Measurements from ENCODE around the gene PTH2. TPM values are rescaled to one million over a fixed set of nuclear protein-coding genes. Genes with fewer than 3 reads are reported as not detected.

PTH2 gene
- total RNA-seq, 2 donors from 2014 or later = not detected

GRCh38 chr19:49403404-49404187, 19.6 kb downstream of the PTH2 start:
- Mint-ChIP-seq H3K4me1 (ENCODE audit: low read depth in 2 of 2) (no peaks in the 10 kb centered on the region), H3K4me3 (no peak overlapping the region), H3K9me3 (no peaks in the 10 kb centered on the region), H3K27me3 (peaks cover 0 to 3% of the 10 kb centered on the region in 2 donors), H3K36me3 (no peaks in the 10 kb centered on the region), H3K27ac (no peak overlapping the region)
- ATAC-seq (no peak), DNase-seq (ENCODE audit: low spot score) (no peak)

- ATAC-seq (no peak), DNase-seq (ENCODE audit: low spot score) (no peak)
- Mint-ChIP-seq H3K27me3 (peaks cover 0 to 7% of the 10 kb centered on the region in 2 donors), H3K27ac (no peak overlapping the region), H3K4me1 (ENCODE audit: low read depth in 2 of 2) (no peaks in the 10 kb centered on the region), H3K36me3 (no peaks in the 10 kb centered on the region), H3K4me3 (no peak overlapping the region), H3K9me3 (no peaks in the 10 kb centered on the region)
These were observed 23.2 kb downstream of the PTH2 start for GRCh38 chr19:49400029-49400428.

- peaks cover 0 to 7% of the 10 kb centered on the region in 2 donors for H3K27me3 Mint-ChIP-seq
These were observed 24.3 kb downstream of the PTH2 start for GRCh38 chr19:49398931-49399330.

DNA sequence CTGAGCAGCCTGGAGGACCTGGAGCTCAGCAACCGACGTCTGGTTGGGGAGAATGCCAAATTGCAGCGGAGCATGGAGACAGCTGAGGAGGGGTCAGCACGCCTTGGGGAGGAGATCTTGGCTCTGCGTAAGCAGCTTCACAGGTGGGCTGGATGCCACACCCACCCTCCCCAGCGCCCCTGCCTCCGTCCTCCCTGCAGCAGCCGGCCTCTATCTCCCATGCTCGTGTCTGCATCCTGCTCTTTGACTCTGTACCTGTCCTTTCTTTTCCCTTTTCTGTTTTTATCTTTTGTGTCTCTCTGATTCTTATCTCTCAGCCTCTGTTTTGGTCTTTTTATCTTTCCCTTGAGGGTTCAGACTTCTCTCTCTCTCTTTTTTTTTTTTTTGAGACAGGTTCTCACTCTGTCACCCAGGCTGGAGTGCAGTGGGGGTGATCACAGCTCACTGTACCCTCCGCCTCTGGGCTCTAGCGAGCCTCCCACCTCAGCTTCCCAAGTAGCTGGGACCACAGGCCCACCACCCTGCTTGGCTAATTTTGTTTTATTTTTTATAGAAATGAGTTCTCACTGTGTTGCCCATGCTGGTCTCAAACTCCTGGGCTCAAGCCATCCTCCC, 25.1 kb downstream of the PTH2 start:
- Mint-ChIP-seq H3K9me3 (no peaks in the 10 kb centered on the region), H3K27ac (no peak overlapping the region), H3K27me3 (peaks cover 0 to 7% of the 10 kb centered on the region in 2 donors), H3K36me3 (no peaks in the 10 kb centered on the region), H3K4me1 (ENCODE audit: low read depth in 2 of 2) (no peaks in the 10 kb centered on the region), H3K4me3 (no peak overlapping the region)
- ATAC-seq (no peak), DNase-seq (ENCODE audit: low spot score) (no peak)

More at GRCh38 chr19:49398931-49399330, 24.3 kb downstream of the PTH2 start:
- Mint-ChIP-seq H3K4me1 (ENCODE audit: low read depth in 2 of 2) (no peaks in the 10 kb centered on the region), H3K4me3 (no peak overlapping the region), H3K27ac (no peak overlapping the region), H3K36me3 (no peaks in the 10 kb centered on the region), H3K9me3 (no peaks in the 10 kb centered on the region)
- no peak for DNase-seq (ENCODE audit: low spot score)
- ATAC-seq = no peak

DNA sequence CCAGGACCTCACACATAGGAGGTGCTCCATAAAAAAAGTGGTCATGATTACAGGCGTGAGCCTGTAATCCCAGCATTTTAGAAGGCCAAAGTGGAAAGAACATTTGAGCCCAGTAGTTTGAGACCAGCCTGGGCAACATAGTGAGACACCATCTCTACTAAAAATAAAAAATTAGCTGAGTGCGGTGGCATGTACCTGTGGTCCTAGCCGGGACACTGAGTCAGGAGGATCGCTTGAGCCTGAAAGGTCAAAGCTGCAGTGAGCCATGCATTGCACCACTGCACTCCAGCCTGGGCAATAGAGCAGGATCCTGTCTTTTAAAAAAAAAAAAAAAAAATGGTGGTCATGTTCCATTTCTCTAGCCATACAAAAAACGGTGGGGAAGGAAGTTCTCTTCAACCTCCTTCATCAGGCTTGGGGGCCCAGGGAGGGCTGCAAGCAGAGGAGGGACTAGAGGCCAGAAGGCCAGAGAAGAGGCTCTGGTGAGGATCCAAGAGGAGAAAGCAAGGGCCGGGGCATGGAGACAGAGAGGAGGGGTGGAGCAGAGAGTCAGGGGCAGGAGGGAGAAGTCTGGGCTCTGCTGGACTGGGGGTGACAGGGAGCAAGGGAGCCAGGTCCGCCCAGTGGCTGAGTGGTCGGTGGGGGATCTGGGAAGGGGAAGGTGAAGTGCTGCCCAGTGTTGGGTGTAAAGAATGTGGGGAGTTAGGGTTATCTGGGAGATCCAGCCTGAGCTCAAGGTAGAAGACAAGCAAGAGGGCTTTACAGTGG, 26.3 kb downstream of the PTH2 start:
- Mint-ChIP-seq H3K9me3 (no peaks in the 10 kb centered on the region), H3K4me3 (no peak overlapping the region), H3K36me3 (no peaks in the 10 kb centered on the region), H3K27ac (no peak overlapping the region), H3K27me3 (peaks cover 4 to 9% of the 10 kb centered on the region in 2 donors), H3K4me1 (ENCODE audit: low read depth in 2 of 2) (peaks cover 4 to 5% of the 10 kb centered on the region in 2 donors)
- DNase-seq (ENCODE audit: low spot score) (no peak), ATAC-seq (no peak)

DNA sequence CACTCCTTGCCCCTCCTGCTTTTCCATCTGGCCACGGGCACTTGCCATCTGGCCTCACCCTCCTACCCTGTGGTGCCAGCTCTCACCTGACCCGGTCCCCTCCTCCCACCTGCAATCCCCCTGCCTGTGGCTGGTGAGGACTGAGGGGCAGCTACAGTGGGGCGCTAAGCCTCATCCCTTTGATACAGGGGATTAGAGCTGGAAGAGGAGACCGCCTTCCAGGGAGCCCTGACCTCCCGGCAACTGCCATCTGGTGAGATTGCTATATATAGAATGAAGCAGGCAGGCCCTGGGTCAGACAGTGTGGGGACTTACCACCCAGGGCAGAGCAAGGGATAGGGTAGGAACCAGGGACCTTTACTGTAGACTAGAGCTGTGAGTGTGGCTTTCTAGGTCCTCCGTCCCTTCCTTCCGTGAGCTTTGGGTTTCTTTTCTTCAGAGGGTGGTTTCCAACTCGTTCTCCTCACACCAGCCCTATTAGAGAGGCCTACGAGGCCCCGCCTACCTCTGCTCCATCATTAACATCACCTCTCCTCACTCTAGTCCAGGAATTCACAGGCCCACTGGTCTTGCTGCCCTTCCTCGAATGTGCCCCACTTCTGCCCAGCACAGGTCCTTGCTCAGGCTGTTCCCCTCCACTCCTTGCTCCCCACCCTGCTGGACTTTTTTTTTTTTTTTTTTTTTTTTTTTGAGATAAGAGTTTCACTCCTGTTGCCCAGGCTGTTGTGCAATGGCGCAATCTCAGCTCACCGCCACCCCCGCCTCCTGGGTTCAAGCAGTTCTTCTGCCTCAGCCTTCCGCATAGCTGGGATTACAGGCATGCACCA, 27.4 kb downstream of the PTH2 start:
- Mint-ChIP-seq H3K27me3 (peaks cover 7 to 10% of the 10 kb centered on the region in 2 donors), H3K4me1 (ENCODE audit: low read depth in 2 of 2) (peaks cover 5 to 14% of the 10 kb centered on the region in 2 donors), H3K4me3 (no peak overlapping the region), H3K9me3 (no peaks in the 10 kb centered on the region), H3K27ac (no peak overlapping the region), H3K36me3 (no peaks in the 10 kb centered on the region)
- DNase-seq (ENCODE audit: low spot score) (no peak), ATAC-seq (no peak)

GRCh38 chr19:49393881-49394280, 29.4 kb downstream of the PTH2 start:
- no peaks in the 10 kb centered on the region for H3K36me3 Mint-ChIP-seq
- ATAC-seq = no peak
- no peak for DNase-seq (ENCODE audit: low spot score)
- H3K9me3 Mint-ChIP-seq = no peaks in the 10 kb centered on the region
- no peak overlapping the region for H3K27ac Mint-ChIP-seq
- no peak overlapping the region for H3K4me3 Mint-ChIP-seq
- peaks cover 7 to 10% of the 10 kb centered on the region in 2 donors for H3K27me3 Mint-ChIP-seq
- peaks cover 5 to 15% of the 10 kb centered on the region in 2 donors for H3K4me1 Mint-ChIP-seq (ENCODE audit: low read depth in 2 of 2)

GRCh38 chr19:49391581-49392399, 31.5 kb downstream of the PTH2 start:
- ATAC-seq (peak; percentile 84 to 85), DNase-seq (ENCODE audit: low spot score) (peak; percentile 82)
- Mint-ChIP-seq H3K36me3 (no peaks in the 10 kb centered on the region), H3K27me3 (peaks cover 3 to 7% of the 10 kb centered on the region in 2 donors), H3K4me1 (ENCODE audit: low read depth in 2 of 2) (peaks cover 13 to 33% of the 10 kb centered on the region in 2 donors), H3K9me3 (no peaks in the 10 kb centered on the region), H3K27ac (peak overlapping the region; percentile 5), H3K4me3 (peak overlapping the region; percentile 4)

- Mint-ChIP-seq H3K36me3 (no peaks in the 10 kb centered on the region), H3K4me3 (no peak overlapping the region), H3K4me1 (ENCODE audit: low read depth in 2 of 2) (peaks cover 13 to 33% of the 10 kb centered on the region in 2 donors), H3K27me3 (peaks cover 3 to 7% of the 10 kb centered on the region in 2 donors), H3K27ac (no peak overlapping the region), H3K9me3 (no peaks in the 10 kb centered on the region)
- no peak for ATAC-seq
- no peak for DNase-seq (ENCODE audit: low spot score)
These were observed 32.3 kb downstream of the PTH2 start for GRCh38 chr19:49390929-49391359.

- H3K27me3 Mint-ChIP-seq = peaks cover 3 to 7% of the 10 kb centered on the region in 2 donors
- H3K4me3 Mint-ChIP-seq = no peak overlapping the region
- peaks cover 13 to 33% of the 10 kb centered on the region in 2 donors for H3K4me1 Mint-ChIP-seq (ENCODE audit: low read depth in 2 of 2)
- ATAC-seq = no peak
- no peak overlapping the region for H3K27ac Mint-ChIP-seq
- no peak for DNase-seq (ENCODE audit: low spot score)
- H3K9me3 Mint-ChIP-seq = no peaks in the 10 kb centered on the region
- no peaks in the 10 kb centered on the region for H3K36me3 Mint-ChIP-seq
These were observed 32.9 kb downstream of the PTH2 start for GRCh38 chr19:49390131-49390928.

DNA sequence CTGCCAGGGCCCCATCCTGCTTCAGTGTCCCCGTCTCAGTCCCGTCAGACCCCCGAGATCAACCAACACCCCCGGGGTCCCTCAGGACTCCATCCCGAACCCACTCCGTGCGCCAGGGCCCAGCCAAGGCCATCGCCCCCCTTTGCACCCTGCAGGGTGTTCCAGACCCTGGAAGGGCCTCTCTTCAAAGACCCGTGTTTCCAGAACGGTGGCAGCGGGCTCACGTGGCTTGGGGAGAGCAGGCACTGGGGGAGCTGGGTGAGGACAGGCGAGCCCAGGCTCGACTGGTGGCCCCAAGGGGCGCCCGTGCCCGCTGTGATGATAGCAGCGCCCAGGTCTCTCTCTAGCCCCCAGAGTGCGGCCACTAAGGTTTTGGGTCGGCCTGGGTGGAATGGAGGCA, 33.8 kb downstream of the PTH2 start:
- Mint-ChIP-seq H3K4me1 (ENCODE audit: low read depth in 2 of 2) (peaks cover 13 to 33% of the 10 kb centered on the region in 2 donors), H3K9me3 (no peaks in the 10 kb centered on the region), H3K27me3 (peaks cover 3 to 7% of the 10 kb centered on the region in 2 donors), H3K4me3 (no peak overlapping the region), H3K36me3 (no peaks in the 10 kb centered on the region), H3K27ac (no peak overlapping the region)
- ATAC-seq (no peak), DNase-seq (ENCODE audit: low spot score) (no peak)

- DNase-seq (ENCODE audit: low spot score) (peak; percentile 85), ATAC-seq (peak; percentile 83 to 86)
- peak within 1 kb of the TSS; percentile 65 to 78 for H3K27ac Mint-ChIP-seq
- H3K36me3 Mint-ChIP-seq = no peaks in the 10 kb centered on the region
- H3K9me3 Mint-ChIP-seq = no peaks in the 10 kb centered on the region
- peaks cover 3 to 7% of the 10 kb centered on the region in 2 donors for H3K27me3 Mint-ChIP-seq
- H3K4me3 Mint-ChIP-seq = peak within 1 kb of the TSS; percentile 67
- peaks cover 13 to 33% of the 10 kb centered on the region in 2 donors for H3K4me1 Mint-ChIP-seq (ENCODE audit: low read depth in 2 of 2)
These were observed 35.3 kb downstream of the PTH2 start, which contains the start of gene KASH5 for GRCh38 chr19:49387936-49388372. KASH5 (plus strand) TSS chr19:49388249; CDS start chr19:49390884, 2,635 bp downstream.
